ENCODE measurements around the gene MBOAT1. TPM values are rescaled to one million over a fixed set of nuclear protein-coding genes. Genes with fewer than 3 reads are reported as not detected.
A peak's percentile ranks its signal among the peaks of the same experiment; 100 is the strongest.

MBOAT1 gene
- total and polyA plus RNA-seq, 4 experiments from 2014 or later, result 0.49 to 24.6 (median 12.5) TPM

DNA sequence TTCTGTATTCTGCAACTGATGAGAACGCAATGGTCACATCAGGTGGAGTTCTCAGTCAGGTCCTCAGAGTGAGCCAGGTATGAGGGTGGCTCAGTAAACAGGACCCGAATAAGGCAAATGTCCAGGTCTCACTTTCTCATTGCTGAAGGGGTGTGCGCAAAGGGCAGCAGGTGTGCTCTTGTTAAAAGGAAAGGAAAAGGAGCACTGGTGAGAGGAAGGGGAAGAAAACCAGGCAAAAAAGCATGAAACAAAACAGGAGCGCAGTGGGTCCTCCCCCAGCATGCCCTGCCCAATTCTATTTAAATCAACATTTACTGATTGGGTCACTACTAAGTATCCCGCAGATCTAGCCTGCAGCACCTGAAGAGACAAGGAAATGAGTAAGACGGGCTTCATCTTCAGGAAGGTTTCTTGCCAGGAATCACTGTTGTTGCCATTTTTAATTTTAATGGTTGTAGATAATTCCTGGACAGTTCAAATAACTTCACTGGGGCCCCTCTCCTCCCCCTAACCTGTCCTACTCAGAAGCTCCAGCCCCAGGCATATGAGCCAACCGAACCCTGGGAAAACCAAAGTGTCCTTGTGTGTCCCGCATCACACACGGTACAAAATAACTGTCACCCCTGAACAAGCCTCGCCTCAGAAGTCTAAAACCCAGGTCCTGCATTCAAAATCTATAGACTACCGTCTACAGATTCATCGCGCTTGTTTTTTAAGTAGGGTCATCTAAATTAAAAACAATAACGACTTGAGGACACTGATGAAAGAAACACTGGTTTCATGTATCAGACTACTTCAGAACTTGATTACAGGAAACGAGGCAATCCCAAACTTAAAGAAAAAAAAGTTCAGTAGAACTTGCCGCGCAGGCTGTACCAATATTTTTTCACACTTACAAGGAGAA, 980 bp downstream of the MBOAT1 start:
- intact Hi-C loops (cut with micrococcal nuclease), result loop anchor here (5.0 kb wide), 2 partner anchors 34 to 81 kb away; no protein-coding TSS in a partner anchor
- Histone ChIP-seq H3K27ac (ENCODE audit: low read depth, low read length) (peak overlapping the region; percentile 56), H3K4me3 (ENCODE audit: low read length in 2 of 2) (peak overlapping the region; percentile 59 to 89), H3K9me3 (ENCODE audit: control insufficient read depth in 1 of 2, low read length in 2 of 2) (no peaks in the 10 kb centered on the region), H3K4me1 (ENCODE audit: insufficient read depth, low read length) (peaks cover 55% of the 10 kb centered on the region), H3K36me3 (ENCODE audit: insufficient read depth, low read length) (no peaks in the 10 kb centered on the region), H3K27me3 (ENCODE audit: insufficient read depth, low read length) (no peaks in the 10 kb centered on the region)
- Mint-ChIP-seq H3K4me3 (peak overlapping the region; percentile 90 to 98 (median 97)), H3K27me3 (no peaks in the 10 kb centered on the region), H3K4me1 (peaks cover 42 to 72% (median 49%) of the 10 kb centered on the region in 4 donors), H3K36me3 (peaks cover 0 to 6% of the 10 kb centered on the region in 2 donors), H3K27ac (peak overlapping the region; percentile 80 to 93 (median 90)), H3K9me3 (no peaks in the 10 kb centered on the region)
- peak in 2 of 5 donors; percentile 12 to 15 for DNase-seq
- ChIA-PET CTCF (ENCODE audit: partially characterized antibody) (no interaction called here), POLR2A (ENCODE audit: partially characterized antibody) (interaction anchor here (1.0 to 3.4 kb wide), 4 partner anchors 9 to 193 kb away, joined by 3 to 28 read pairs (median 12); partner anchors contain the start of gene E2F3)

DNA sequence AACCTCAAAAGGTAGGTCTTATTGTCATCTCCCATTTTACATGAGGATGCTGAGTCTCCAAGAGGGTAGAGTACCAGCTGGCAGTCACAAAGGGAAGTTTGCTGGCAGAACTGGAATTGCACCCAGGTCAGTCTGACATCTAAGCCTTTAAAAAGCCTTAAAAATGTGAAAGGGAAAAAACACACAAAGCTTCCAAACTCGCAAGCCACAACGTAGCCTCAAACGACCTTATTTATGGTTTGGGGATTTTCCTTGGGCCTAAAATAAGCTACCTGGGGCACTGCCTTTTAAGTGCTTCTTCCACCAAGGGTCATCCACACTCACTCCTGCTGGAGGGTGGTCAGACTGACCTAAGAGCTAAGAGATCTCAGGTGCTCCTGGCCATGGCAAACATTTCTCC, 2.1 kb downstream of the MBOAT1 start:
- Histone ChIP-seq H3K4me1 (ENCODE audit: insufficient read depth, low read length) (peaks cover 67% of the 10 kb centered on the region), H3K36me3 (ENCODE audit: insufficient read depth, low read length) (no peaks in the 10 kb centered on the region), H3K9me3 (ENCODE audit: control insufficient read depth in 1 of 2, low read length in 2 of 2) (no peaks in the 10 kb centered on the region), H3K4me3 (ENCODE audit: low read length in 2 of 2) (no peak overlapping the region), H3K27ac (ENCODE audit: low read depth, low read length) (no peak overlapping the region), H3K27me3 (ENCODE audit: insufficient read depth, low read length) (no peaks in the 10 kb centered on the region)
- Mint-ChIP-seq H3K4me1 (peaks cover 50 to 82% (median 59%) of the 10 kb centered on the region in 4 donors), H3K27ac (peak overlapping the region in 6 of 7 donors; percentile 53 to 88 (median 82)), H3K27me3 (no peaks in the 10 kb centered on the region), H3K4me3 (peak overlapping the region in 6 of 8 donors; percentile 4 to 55 (median 34)), H3K36me3 (peaks cover 0 to 6% of the 10 kb centered on the region in 2 donors), H3K9me3 (no peaks in the 10 kb centered on the region)
- ChIA-PET POLR2A (ENCODE audit: partially characterized antibody) (no interaction called here), CTCF (ENCODE audit: partially characterized antibody) (interaction anchor here (1.0 kb wide), 1 partner anchor 84 kb away, joined by 5 read pairs; no protein-coding TSS in a partner anchor)
- no peak for DNase-seq
- intact Hi-C loops (cut with micrococcal nuclease), result loop anchor here (5.0 kb wide), 2 partner anchors 33 to 82 kb away; no protein-coding TSS in a partner anchor

DNA sequence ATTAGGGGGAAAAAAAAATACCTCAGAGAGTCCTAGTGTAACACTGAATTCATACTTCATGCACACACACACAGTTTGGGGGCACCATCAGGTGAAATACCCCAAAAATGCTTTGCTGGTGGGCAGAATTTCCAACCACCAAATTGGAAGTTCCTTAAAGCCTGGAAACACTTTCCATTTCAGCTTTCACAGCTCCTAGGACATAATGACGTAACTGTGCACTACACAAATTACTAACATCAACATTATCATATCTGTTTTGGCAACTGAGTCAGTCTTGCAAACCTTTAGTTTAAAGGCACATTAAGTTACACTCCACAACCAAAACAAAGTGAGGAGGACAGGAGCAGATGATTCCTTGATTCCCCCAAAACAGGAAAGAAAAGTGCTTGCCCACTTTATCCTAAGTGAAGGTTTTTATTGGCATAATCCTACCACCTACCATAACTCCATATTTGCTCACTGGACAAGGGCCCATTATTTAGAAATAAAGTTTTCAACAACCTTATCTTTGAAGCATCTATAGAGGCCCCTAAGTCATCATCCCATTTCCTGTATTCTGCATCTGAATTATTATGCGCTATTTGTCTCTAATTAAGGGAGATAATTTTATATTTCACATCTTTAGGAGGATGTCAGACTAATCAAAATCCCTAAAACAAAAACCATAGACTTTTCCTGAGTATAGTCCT, 3.4 kb downstream of the MBOAT1 start:
- Histone ChIP-seq H3K4me3 (ENCODE audit: low read length in 2 of 2) (no peak overlapping the region), H3K36me3 (ENCODE audit: insufficient read depth, low read length) (no peaks in the 10 kb centered on the region), H3K4me1 (ENCODE audit: insufficient read depth, low read length) (peaks cover 80% of the 10 kb centered on the region), H3K27me3 (ENCODE audit: insufficient read depth, low read length) (no peaks in the 10 kb centered on the region), H3K9me3 (ENCODE audit: control insufficient read depth in 1 of 2, low read length in 2 of 2) (no peaks in the 10 kb centered on the region), H3K27ac (ENCODE audit: low read depth, low read length) (peak overlapping the region; percentile 13)
- H3K36me3 Mint-ChIP-seq, result peaks cover 0 to 6% of the 10 kb centered on the region in 2 donors
- H3K9me3 Mint-ChIP-seq, result no peaks in the 10 kb centered on the region
- H3K27me3 Mint-ChIP-seq, result no peaks in the 10 kb centered on the region
- H3K4me3 Mint-ChIP-seq, result peak overlapping the region in 3 of 8 donors; percentile 2 to 65 (median 3)
- peaks cover 61 to 92% (median 71%) of the 10 kb centered on the region in 4 donors for H3K4me1 Mint-ChIP-seq
- H3K27ac Mint-ChIP-seq, result peak overlapping the region; percentile 1 to 89 (median 82)
- ChIA-PET POLR2A (ENCODE audit: partially characterized antibody) (interaction anchor here (1.1 kb wide), 1 partner anchor 195 kb away, joined by 3 read pairs; no protein-coding TSS in a partner anchor), CTCF (ENCODE audit: partially characterized antibody) (interaction anchor here (0.7 to 1.6 kb wide), 2 partner anchors 78 to 321 kb away, joined by 3 read pairs; no protein-coding TSS in a partner anchor)
- intact Hi-C loops (cut with micrococcal nuclease), result no loop called here
- no peak for DNase-seq

DNA sequence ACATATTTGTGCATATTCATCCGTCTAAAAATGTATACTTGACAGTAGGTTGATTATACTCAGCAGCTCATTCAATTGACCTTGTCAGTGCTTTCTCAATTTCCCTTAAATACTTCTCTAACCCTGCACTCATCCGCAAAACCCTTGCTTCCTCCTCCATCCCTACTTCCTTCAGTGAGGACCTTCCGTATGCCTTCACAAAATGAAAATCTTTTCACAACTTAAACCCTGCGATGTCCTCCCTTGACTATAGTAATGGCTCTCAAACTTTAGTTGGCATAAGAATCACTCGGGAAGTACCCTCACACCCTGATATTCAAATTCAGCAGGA, 5.2 kb downstream of the MBOAT1 start:
- Mint-ChIP-seq H3K4me3 (peak overlapping the region; percentile 86 to 93 (median 90)), H3K27ac (peak overlapping the region; percentile 85 to 98 (median 97)), H3K36me3 (peaks cover 0 to 2% of the 10 kb centered on the region in 2 donors), H3K27me3 (no peaks in the 10 kb centered on the region), H3K9me3 (no peaks in the 10 kb centered on the region), H3K4me1 (peaks cover 58 to 95% (median 71%) of the 10 kb centered on the region in 4 donors)
- ChIA-PET CTCF (ENCODE audit: partially characterized antibody) (interaction anchor here (1.3 kb wide), 2 partner anchors 31 to 82 kb away, joined by 3 read pairs; no protein-coding TSS in a partner anchor), POLR2A (ENCODE audit: partially characterized antibody) (no interaction called here)
- no peaks in the 10 kb centered on the region for H3K9me3 ChIP-seq (ENCODE audit: control insufficient read depth in 1 of 2, low read length in 2 of 2)
- intact Hi-C loops (cut with micrococcal nuclease), result no loop called here
- peak overlapping the region in 1 of 2 donors; percentile 53 for H3K4me3 ChIP-seq (ENCODE audit: low read length in 2 of 2)
- H3K27me3 ChIP-seq (ENCODE audit: insufficient read depth, low read length), result no peaks in the 10 kb centered on the region
- H3K4me1 ChIP-seq (ENCODE audit: insufficient read depth, low read length), result peaks cover 87% of the 10 kb centered on the region
- DNase-seq, result no peak
- no peaks in the 10 kb centered on the region for H3K36me3 ChIP-seq (ENCODE audit: insufficient read depth, low read length)
- H3K27ac ChIP-seq (ENCODE audit: low read depth, low read length), result peak overlapping the region; percentile 51

DNA sequence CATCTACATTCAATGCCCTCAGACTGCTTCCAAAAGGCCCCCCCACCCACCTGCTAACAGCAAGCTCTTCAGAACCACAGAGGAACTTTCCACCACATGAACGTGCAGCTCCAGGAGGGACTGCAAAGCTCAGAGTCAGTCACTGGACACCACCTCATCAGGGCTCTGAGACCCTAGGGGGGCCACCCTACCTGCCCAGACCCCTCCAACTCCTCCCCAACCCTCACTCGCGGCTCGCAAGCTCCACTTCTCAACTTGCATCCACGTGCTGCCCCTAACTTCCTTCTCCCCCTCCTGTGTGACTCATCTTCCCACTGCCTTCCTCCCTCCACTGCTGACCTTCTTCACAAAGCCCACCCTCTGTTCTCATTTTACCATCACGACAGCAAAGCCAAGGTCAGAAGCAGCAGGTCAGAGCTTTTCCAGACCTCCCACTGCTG, 6.5 kb downstream of the MBOAT1 start:
- DNase-seq, result no peak
- no peaks in the 10 kb centered on the region for H3K36me3 Mint-ChIP-seq
- ChIA-PET CTCF (ENCODE audit: partially characterized antibody) (interaction anchor here (1.3 kb wide), 2 partner anchors 83 to 113 kb away, joined by 3 read pairs; no protein-coding TSS in a partner anchor), POLR2A (ENCODE audit: partially characterized antibody) (interaction anchor here (0.8 to 1.7 kb wide), 2 partner anchors 114 to 1943 kb away, joined by 3 to 4 read pairs; no protein-coding TSS in a partner anchor)
- H3K9me3 ChIP-seq (ENCODE audit: control insufficient read depth in 1 of 2, low read length in 2 of 2), result no peaks in the 10 kb centered on the region
- H3K27ac ChIP-seq (ENCODE audit: low read depth, low read length), result peak overlapping the region; percentile 51
- peak overlapping the region; percentile 85 to 98 (median 97) for H3K27ac Mint-ChIP-seq
- no peaks in the 10 kb centered on the region for H3K27me3 Mint-ChIP-seq
- peak overlapping the region; percentile 76 to 93 (median 90) for H3K4me3 Mint-ChIP-seq
- no peak overlapping the region for H3K4me3 ChIP-seq (ENCODE audit: low read length in 2 of 2)
- no peaks in the 10 kb centered on the region for H3K27me3 ChIP-seq (ENCODE audit: insufficient read depth, low read length)
- no peaks in the 10 kb centered on the region for H3K36me3 ChIP-seq (ENCODE audit: insufficient read depth, low read length)
- intact Hi-C loops (cut with micrococcal nuclease), result no loop called here
- H3K9me3 Mint-ChIP-seq, result no peaks in the 10 kb centered on the region
- H3K4me1 Mint-ChIP-seq, result peaks cover 57 to 97% (median 70%) of the 10 kb centered on the region in 4 donors
- H3K4me1 ChIP-seq (ENCODE audit: insufficient read depth, low read length), result peaks cover 87% of the 10 kb centered on the region

DNA sequence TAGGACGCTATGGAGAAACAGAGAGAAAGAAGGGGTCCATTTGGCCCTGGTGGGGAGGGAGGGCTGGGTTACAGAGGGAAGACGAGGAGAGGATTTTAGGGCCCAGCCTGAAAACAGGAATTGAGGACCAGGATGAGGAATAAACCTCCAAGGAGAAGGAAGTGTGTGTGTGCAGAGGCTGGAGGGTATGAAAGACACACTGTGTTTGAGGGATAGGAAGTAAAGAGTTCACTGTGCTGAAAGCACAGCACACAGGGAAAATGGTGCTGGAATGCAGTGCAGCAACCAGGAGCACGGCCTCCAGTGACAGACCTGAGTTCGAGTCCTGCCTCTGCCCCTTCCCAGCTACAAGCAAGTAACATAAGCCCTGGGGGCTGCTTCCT, 7.8 kb downstream of the MBOAT1 start:
- Mint-ChIP-seq H3K9me3 (no peaks in the 10 kb centered on the region), H3K4me3 (peak overlapping the region in 3 of 8 donors; percentile 20 to 78 (median 45)), H3K4me1 (peaks cover 51 to 87% (median 64%) of the 10 kb centered on the region in 4 donors), H3K27me3 (no peaks in the 10 kb centered on the region), H3K27ac (peak overlapping the region in 6 of 7 donors; percentile 85 to 94 (median 89)), H3K36me3 (peaks cover 3 to 4% of the 10 kb centered on the region in 2 donors)
- Histone ChIP-seq H3K36me3 (ENCODE audit: insufficient read depth, low read length) (no peaks in the 10 kb centered on the region), H3K4me3 (ENCODE audit: low read length in 2 of 2) (no peak overlapping the region), H3K9me3 (ENCODE audit: control insufficient read depth in 1 of 2, low read length in 2 of 2) (no peaks in the 10 kb centered on the region), H3K4me1 (ENCODE audit: insufficient read depth, low read length) (peaks cover 74% of the 10 kb centered on the region), H3K27ac (ENCODE audit: low read depth, low read length) (peak overlapping the region; percentile 51), H3K27me3 (ENCODE audit: insufficient read depth, low read length) (no peaks in the 10 kb centered on the region)
- DNase-seq, result no peak
- POLR2A ChIA-PET (ENCODE audit: partially characterized antibody), result interaction anchor here (1.7 to 5.0 kb wide), 2 partner anchors 8 to 115 kb away, joined by 4 to 28 read pairs; partner anchors contain the start of gene MBOAT1
- CTCF ChIA-PET (ENCODE audit: partially characterized antibody), result no interaction called here
- intact Hi-C loops (cut with micrococcal nuclease), result no loop called here

Data from CD4-positive, alpha-beta memory T cell (primary cell).